ENCODE results near the gene APBB1IP. TPM values are rescaled to one million over a fixed set of nuclear protein-coding genes. Genes with fewer than 3 reads are reported as not detected.

APBB1IP gene
- total and polyA plus RNA-seq, 2 donors (not counting 1 experiment from before 2014, with no cell fraction given), result 60.1 to 97.0 TPM

GRCh38 chr10:26566525-26567350 lies 128.6 kb downstream of the APBB1IP start:
- no peak for TF ChIP-seq CTCF (IDR thresholded peaks at IDR 0.05)
- no peak for TF ChIP-seq EZH2 (IDR thresholded peaks at IDR 0.05; ENCODE audit: borderline replicate concordance, insufficient read depth, low read depth, low read length, poor library complexity, severe bottlenecking)
- Mint-ChIP-seq H3K27me3 (no peaks in the 10 kb centered on the region), H3K4me3 (no peak overlapping the region), H3K9me3 (ENCODE audit: insufficient read depth) (peaks cover 9% of the 10 kb centered on the region), H3K4me1 (no peaks in the 10 kb centered on the region), H3K27ac (no peak overlapping the region)
- no peak overlapping the region for H2AFZ ChIP-seq (ENCODE audit: insufficient read depth, low read depth, low read length, poor library complexity, severe bottlenecking)
- no peak for ATAC-seq (ENCODE audit: low read depth)
- no peak for DNase-seq
- H3K27ac ChIP-seq (ENCODE audit: low read length in 2 of 2), result no peak overlapping the region
- no peaks in the 10 kb centered on the region for H3K4me1 ChIP-seq (ENCODE audit: control insufficient read depth in 2 of 2, insufficient read depth in 2 of 2, low read length in 2 of 2)
- H4K20me1 ChIP-seq (ENCODE audit: control insufficient read depth, insufficient read depth, low read length, poor library complexity, severe bottlenecking), result no peaks in the 10 kb centered on the region
- no peaks in the 10 kb centered on the region for H3K27me3 ChIP-seq (replicated peaks in 1 of 4; ENCODE audit: control extremely low read depth in 1 of 4, control insufficient read depth in 3 of 4, insufficient read depth in 4 of 4, low read length in 3 of 4)
- no peak overlapping the region for H3K9ac ChIP-seq (ENCODE audit: low read length)
- peaks cover 0 to 8% (median 5%) of the 10 kb centered on the region in 3 donors for H3K9me3 ChIP-seq (ENCODE audit: control extremely low read depth in 1 of 3, control insufficient read depth in 2 of 3, insufficient read depth in 1 of 3, low read length in 2 of 3)
- CTCF ChIA-PET, result no interaction called here
- peaks cover 16 to 78% of the 10 kb centered on the region in 2 experiments for H3K36me3 ChIP-seq (replicated peaks in 1 of 2; ENCODE audit: control extremely low read depth in 1 of 2, control insufficient read depth in 1 of 2, extremely low read depth in 1 of 2, insufficient read depth in 2 of 2, low read length in 1 of 2)
- H3K4me3 ChIP-seq (ENCODE audit: control extremely low read depth in 1 of 5, extremely low read depth in 1 of 5, insufficient read depth in 1 of 5, low read depth in 2 of 5, low read length in 4 of 5), result no peak overlapping the region
- no peak overlapping the region for H3K4me2 ChIP-seq (replicated peaks; ENCODE audit: low read depth, low read length, poor library complexity, severe bottlenecking)
- 97% methylated on average over 31 of the region's 64 CpGs for WGBS (ENCODE audit: insufficient coverage)
- intact Hi-C loops (cut with micrococcal nuclease), result no loop called here
- POLR2A ChIA-PET, result no interaction called here
- peaks cover 8% of the 10 kb centered on the region for H3K79me2 ChIP-seq (ENCODE audit: control insufficient read depth, insufficient read depth, low read length)

DNA sequence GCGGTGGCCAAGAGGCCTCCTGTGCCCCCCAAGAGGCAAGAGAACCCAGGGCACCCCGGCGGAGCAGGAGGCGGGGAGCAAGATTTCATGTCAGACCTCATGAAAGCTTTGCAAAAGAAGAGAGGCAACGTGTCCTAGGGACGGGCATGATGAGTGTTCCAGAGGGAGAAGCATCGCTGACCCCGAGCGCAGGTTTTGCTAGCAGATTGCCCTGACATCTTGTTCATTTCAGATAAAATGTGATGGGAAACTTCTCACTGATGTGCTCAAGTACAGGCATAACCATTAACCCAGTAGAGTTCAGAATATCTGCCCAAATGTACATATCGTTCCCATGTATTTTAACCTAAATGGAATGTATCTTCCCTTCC lies 129.2 kb downstream of the APBB1IP start:
- no peaks in the 10 kb centered on the region for H3K27me3 ChIP-seq (replicated peaks in 1 of 4; ENCODE audit: control extremely low read depth in 1 of 4, control insufficient read depth in 3 of 4, insufficient read depth in 4 of 4, low read length in 3 of 4)
- ATAC-seq (ENCODE audit: low read depth), result no peak
- H3K79me2 ChIP-seq (ENCODE audit: control insufficient read depth, insufficient read depth, low read length), result peaks cover 4% of the 10 kb centered on the region
- Mint-ChIP-seq H3K9me3 (ENCODE audit: insufficient read depth) (peaks cover 9% of the 10 kb centered on the region), H3K27me3 (no peaks in the 10 kb centered on the region), H3K4me1 (no peaks in the 10 kb centered on the region), H3K4me3 (no peak overlapping the region), H3K27ac (no peak overlapping the region)
- no peak overlapping the region for H3K4me3 ChIP-seq (ENCODE audit: control extremely low read depth in 1 of 5, extremely low read depth in 1 of 5, insufficient read depth in 1 of 5, low read depth in 2 of 5, low read length in 4 of 5)
- H4K20me1 ChIP-seq (ENCODE audit: control insufficient read depth, insufficient read depth, low read length, poor library complexity, severe bottlenecking), result no peaks in the 10 kb centered on the region
- intact Hi-C loops (cut with micrococcal nuclease), result no loop called here
- CTCF ChIA-PET, result interaction anchor here (1.4 kb wide), 1 partner anchor 10 kb away, joined by 3 read pairs; no protein-coding TSS in a partner anchor
- no peak for DNase-seq
- TF ChIP-seq CTCF (IDR thresholded peaks at IDR 0.05) (no peak), EZH2 (IDR thresholded peaks at IDR 0.05; ENCODE audit: borderline replicate concordance, insufficient read depth, low read depth, low read length, poor library complexity, severe bottlenecking) (no peak)
- no peak overlapping the region for H2AFZ ChIP-seq (ENCODE audit: insufficient read depth, low read depth, low read length, poor library complexity, severe bottlenecking)
- H3K4me2 ChIP-seq (replicated peaks; ENCODE audit: low read depth, low read length, poor library complexity, severe bottlenecking), result no peak overlapping the region
- no peaks in the 10 kb centered on the region for H3K4me1 ChIP-seq (ENCODE audit: control insufficient read depth in 2 of 2, insufficient read depth in 2 of 2, low read length in 2 of 2)
- no peak overlapping the region for H3K27ac ChIP-seq (ENCODE audit: low read length in 2 of 2)
- WGBS (ENCODE audit: insufficient coverage), result 100% methylated on average over 9 of the region's 10 CpGs
- peaks cover 0 to 8% (median 5%) of the 10 kb centered on the region in 3 donors for H3K9me3 ChIP-seq (ENCODE audit: control extremely low read depth in 1 of 3, control insufficient read depth in 2 of 3, insufficient read depth in 1 of 3, low read length in 2 of 3)
- H3K9ac ChIP-seq (ENCODE audit: low read length), result no peak overlapping the region
- peaks cover 12 to 75% of the 10 kb centered on the region in 2 experiments for H3K36me3 ChIP-seq (replicated peaks in 1 of 2; ENCODE audit: control extremely low read depth in 1 of 2, control insufficient read depth in 1 of 2, extremely low read depth in 1 of 2, insufficient read depth in 2 of 2, low read length in 1 of 2)
- POLR2A ChIA-PET, result no interaction called here

All from B cell (primary cell).